HCT116 (cell line): ENCODE measurements around the gene KLHL5.

Experiments used
- CBX3 ChIP-seq: IDR thresholded peaks from 2 replicates; pipeline ENCODE4 v1.6.1; 2012; ENCODE audit warnings: low read depth
- CEBPB ChIP-seq: IDR thresholded peaks from 2 replicates; pipeline ENCODE4 v1.6.1; 2012; ENCODE audit warnings: low read depth
- EZH2 ChIP-seq: fragments of 200-600 bp; sonication (generic); IDR thresholded peaks from 2 replicates; pipeline ENCODE4 v1.6.1; 2017; ENCODE audit warnings: antibody characterized with exemption, mixed run types
- EZH2phosphoT487 ChIP-seq: fragments of 200-600 bp; IDR thresholded peaks from 2 replicates; pipeline ENCODE4 v1.6.1; 2018; ENCODE audit warnings: antibody characterized with exemption, borderline replicate concordance
- FOSL1 ChIP-seq: IDR thresholded peaks from 2 replicates; pipeline ENCODE4 v1.6.1; 2012; ENCODE audit warnings: low read depth
- POLR2A ChIP-seq: IDR thresholded peaks from 2 replicates; pipeline ENCODE4 v1.7.0; 2011; ENCODE audit warnings: borderline replicate concordance; ENCODE audit not compliant: insufficient read depth, insufficient read length; ENCODE audit errors: extremely low read depth
- POLR2AphosphoS5 ChIP-seq: IDR thresholded peaks from 2 replicates; pipeline ENCODE4 v1.6.1; 2011; ENCODE audit warnings: mild to moderate bottlenecking, low read depth, low read length, moderate library complexity
- RAD21 ChIP-seq: IDR thresholded peaks from 2 replicates; pipeline ENCODE4 v1.6.1; 2012; ENCODE audit warnings: low read depth, mild to moderate bottlenecking
- YY1 ChIP-seq: IDR thresholded peaks from 2 replicates; pipeline ENCODE4 v1.6.1; 2011; ENCODE audit warnings: low read length, low read depth, moderate library complexity, mild to moderate bottlenecking; ENCODE audit not compliant: insufficient replicate concordance; ENCODE audit errors: extremely low read depth
- TF ChIP-seq, protein P1 (sequence below), 3 experiments: fragments of 200-600 bp in 1 of 3; sonication (generic) in 1 of 3; IDR thresholded peaks in 2 of 3; conservative IDR thresholded peaks in 1 of 3; 2 replicates each; pipeline ENCODE4 v1.5.1; 2012 to 2017; ENCODE audit warnings: low read depth in 2 of 3, low read length in 2 of 3, antibody characterized with exemption in 1 of 3, borderline replicate concordance in 1 of 3, control low read depth in 1 of 3, mild to moderate bottlenecking in 1 of 3, mixed read lengths in 1 of 3, mixed run types in 1 of 3, moderate library complexity in 1 of 3; ENCODE audit not compliant: insufficient read depth in 1 of 3
- TF ChIP-seq, protein P2 (sequence below): IDR thresholded peaks from 2 replicates; pipeline ENCODE4 v1.6.1; 2012
- TF ChIP-seq, protein P3 (sequence below): IDR thresholded peaks from 2 replicates; pipeline ENCODE4 v1.6.1; 2011; ENCODE audit warnings: mild to moderate bottlenecking, low read length, moderate library complexity; ENCODE audit not compliant: insufficient replicate concordance; ENCODE audit errors: extremely low read depth

DNA sequence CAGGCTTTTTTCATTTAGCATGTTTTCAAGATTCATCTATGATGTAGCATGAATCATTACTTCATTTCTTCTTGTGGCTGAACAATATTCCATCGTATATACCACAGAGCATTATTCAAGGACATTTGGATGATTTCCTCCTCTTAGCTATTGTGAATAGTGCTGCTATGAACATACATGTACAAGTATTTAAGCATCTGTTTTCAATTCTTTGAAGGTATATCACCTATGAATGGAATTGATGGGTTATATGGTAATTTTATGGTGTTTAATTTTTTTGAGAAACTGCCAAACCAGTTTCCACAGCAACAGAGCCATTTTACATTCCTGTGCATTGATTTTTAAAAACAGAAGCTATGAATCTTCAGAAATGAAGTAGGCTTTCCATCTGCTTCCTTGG lies 84.2 kb downstream of the KLHL5 start:
- TF ChIP-seq YY1, result no peak
- no peak for TF ChIP-seq CBX3
- TF ChIP-seq, protein P1, sequence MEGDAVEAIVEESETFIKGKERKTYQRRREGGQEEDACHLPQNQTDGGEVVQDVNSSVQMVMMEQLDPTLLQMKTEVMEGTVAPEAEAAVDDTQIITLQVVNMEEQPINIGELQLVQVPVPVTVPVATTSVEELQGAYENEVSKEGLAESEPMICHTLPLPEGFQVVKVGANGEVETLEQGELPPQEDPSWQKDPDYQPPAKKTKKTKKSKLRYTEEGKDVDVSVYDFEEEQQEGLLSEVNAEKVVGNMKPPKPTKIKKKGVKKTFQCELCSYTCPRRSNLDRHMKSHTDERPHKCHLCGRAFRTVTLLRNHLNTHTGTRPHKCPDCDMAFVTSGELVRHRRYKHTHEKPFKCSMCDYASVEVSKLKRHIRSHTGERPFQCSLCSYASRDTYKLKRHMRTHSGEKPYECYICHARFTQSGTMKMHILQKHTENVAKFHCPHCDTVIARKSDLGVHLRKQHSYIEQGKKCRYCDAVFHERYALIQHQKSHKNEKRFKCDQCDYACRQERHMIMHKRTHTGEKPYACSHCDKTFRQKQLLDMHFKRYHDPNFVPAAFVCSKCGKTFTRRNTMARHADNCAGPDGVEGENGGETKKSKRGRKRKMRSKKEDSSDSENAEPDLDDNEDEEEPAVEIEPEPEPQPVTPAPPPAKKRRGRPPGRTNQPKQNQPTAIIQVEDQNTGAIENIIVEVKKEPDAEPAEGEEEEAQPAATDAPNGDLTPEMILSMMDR (IDR thresholded peaks at IDR 0.05 in 2 of 3, conservative IDR thresholded peaks at IDR 0.05 in 1 of 3; ENCODE audit: borderline replicate concordance in 1 of 3, insufficient read depth in 1 of 3, low read depth in 2 of 3, low read length in 2 of 3), result no peak
- TF ChIP-seq POLR2AphosphoS5, result no peak
- no peak for TF ChIP-seq POLR2A
- no peak for TF ChIP-seq RAD21
- TF ChIP-seq, protein P2, sequence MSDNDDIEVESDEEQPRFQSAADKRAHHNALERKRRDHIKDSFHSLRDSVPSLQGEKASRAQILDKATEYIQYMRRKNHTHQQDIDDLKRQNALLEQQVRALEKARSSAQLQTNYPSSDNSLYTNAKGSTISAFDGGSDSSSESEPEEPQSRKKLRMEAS, result no peak
- no peak for TF ChIP-seq EZH2
- TF ChIP-seq FOSL1, result no peak
- TF ChIP-seq EZH2phosphoT487, result no peak
- TF ChIP-seq, protein P3, sequence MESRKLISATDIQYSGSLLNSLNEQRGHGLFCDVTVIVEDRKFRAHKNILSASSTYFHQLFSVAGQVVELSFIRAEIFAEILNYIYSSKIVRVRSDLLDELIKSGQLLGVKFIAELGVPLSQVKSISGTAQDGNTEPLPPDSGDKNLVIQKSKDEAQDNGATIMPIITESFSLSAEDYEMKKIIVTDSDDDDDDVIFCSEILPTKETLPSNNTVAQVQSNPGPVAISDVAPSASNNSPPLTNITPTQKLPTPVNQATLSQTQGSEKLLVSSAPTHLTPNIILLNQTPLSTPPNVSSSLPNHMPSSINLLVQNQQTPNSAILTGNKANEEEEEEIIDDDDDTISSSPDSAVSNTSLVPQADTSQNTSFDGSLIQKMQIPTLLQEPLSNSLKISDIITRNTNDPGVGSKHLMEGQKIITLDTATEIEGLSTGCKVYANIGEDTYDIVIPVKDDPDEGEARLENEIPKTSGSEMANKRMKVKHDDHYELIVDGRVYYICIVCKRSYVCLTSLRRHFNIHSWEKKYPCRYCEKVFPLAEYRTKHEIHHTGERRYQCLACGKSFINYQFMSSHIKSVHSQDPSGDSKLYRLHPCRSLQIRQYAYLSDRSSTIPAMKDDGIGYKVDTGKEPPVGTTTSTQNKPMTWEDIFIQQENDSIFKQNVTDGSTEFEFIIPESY, result no peak
- no peak for TF ChIP-seq CEBPB
